ENCODE results near the gene CTNNAL1. TPM values are rescaled to one million over a fixed set of nuclear protein-coding genes. Genes with fewer than 3 reads are reported as not detected.

CTNNAL1 gene
- total RNA-seq, 1 experiment from 2014 or later: 72.0 TPM

DNA sequence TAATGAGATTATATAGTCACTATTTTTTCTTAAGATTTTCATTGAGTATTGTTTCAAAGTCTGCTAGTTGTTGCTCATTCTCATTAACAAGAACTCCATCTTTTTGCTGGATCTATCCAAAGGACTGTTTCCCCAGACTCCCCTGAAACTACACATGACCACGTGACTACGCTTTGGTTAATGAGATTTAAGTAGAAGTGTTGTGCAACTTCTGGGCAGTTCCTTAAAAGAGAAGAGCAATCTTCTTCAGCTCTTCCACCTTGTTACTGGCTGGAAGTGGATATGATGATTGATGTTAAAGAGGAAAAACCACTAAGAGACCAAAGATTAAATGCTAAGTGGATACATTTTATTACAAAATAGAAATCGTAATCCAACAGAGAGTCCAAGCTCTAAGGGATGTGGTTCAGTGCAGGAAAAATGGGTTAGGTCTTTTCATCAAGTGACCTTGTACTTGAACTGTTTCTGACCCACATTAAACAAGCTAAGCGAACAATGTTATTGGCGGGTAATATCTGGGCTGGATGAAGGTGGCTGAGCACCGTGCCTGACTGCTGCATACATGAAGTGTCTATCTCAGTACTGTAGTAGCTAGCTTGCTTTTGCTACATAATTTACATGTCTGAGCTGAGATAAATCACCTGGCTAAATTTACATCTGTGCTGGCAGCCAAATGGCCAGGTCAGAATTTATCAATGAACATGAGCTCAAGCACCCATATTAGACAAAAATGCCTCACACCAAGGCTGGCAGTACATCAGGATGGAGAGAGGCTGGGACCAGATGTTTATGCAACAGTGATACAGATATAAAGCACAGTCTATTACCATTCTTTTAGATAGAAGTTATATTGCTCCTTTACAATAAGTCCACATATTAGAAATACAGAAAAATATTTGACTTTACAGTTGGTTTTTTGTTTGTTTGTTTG lies 7.5 kb upstream of the CTNNAL1 start:
- Histone ChIP-seq H3K27ac (ENCODE audit: low read depth, low read length, poor library complexity, severe bottlenecking) (no peak overlapping the region), H3K27me3 (replicated peaks; ENCODE audit: insufficient read depth, low read depth, low read length, poor library complexity) (no peaks in the 10 kb centered on the region), H3K9me3 (ENCODE audit: low read depth, low read length, poor library complexity, severe bottlenecking) (no peaks in the 10 kb centered on the region), H3K36me3 (ENCODE audit: insufficient read depth, low read length, poor library complexity, severe bottlenecking) (peaks cover 11% of the 10 kb centered on the region), H3K4me1 (ENCODE audit: insufficient read depth, low read length, poor library complexity, severe bottlenecking) (peaks cover 20% of the 10 kb centered on the region), H3K4me3 (ENCODE audit: low read depth, low read length, poor library complexity, severe bottlenecking) (no peak overlapping the region)
- TF ChIP-seq, protein P1, sequence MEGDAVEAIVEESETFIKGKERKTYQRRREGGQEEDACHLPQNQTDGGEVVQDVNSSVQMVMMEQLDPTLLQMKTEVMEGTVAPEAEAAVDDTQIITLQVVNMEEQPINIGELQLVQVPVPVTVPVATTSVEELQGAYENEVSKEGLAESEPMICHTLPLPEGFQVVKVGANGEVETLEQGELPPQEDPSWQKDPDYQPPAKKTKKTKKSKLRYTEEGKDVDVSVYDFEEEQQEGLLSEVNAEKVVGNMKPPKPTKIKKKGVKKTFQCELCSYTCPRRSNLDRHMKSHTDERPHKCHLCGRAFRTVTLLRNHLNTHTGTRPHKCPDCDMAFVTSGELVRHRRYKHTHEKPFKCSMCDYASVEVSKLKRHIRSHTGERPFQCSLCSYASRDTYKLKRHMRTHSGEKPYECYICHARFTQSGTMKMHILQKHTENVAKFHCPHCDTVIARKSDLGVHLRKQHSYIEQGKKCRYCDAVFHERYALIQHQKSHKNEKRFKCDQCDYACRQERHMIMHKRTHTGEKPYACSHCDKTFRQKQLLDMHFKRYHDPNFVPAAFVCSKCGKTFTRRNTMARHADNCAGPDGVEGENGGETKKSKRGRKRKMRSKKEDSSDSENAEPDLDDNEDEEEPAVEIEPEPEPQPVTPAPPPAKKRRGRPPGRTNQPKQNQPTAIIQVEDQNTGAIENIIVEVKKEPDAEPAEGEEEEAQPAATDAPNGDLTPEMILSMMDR (conservative IDR thresholded peaks at IDR 0.05; ENCODE audit: low read depth, low read length): no peak
- TF ChIP-seq EZH2 (IDR thresholded peaks at IDR 0.05; ENCODE audit: borderline replicate concordance, low read depth, low read length, poor library complexity, severe bottlenecking): no peak
- intact Hi-C loops (cut with micrococcal nuclease; ENCODE audit: unreplicated experiment): no loop called here
- ChIA-PET POLR2A (ENCODE audit: low non-redundant PET) (no interaction called here), CTCF (no interaction called here)
- DNase-seq (ENCODE audit: low spot score): peak; percentile 62
- no TSS peak for BruUV-seq (replicated peaks)

DNA sequence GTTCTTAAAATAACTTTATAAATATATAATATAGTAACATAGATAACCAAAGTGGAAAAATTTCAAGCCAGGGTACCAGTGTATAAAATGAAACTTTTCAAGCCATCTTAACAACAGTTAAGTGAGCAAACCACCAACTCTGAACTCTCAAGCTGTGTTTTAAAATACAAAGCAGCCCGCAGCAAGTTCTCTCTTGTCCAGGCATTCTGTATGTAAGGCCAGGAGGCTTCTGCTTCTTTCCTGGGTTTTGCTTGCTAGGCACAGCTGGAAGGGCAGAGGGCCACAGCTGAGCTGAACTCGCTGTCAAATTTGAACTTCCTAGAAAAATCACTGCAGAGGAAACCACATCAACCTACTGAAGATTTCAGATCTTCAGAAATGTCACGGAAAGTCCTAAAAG lies 6.8 kb upstream of the CTNNAL1 start:
- CTCF ChIA-PET: no interaction called here
- no peak for DNase-seq (ENCODE audit: low spot score)
- BruUV-seq (replicated peaks): no TSS peak
- Histone ChIP-seq H3K4me1 (ENCODE audit: insufficient read depth, low read length, poor library complexity, severe bottlenecking) (peaks cover 20% of the 10 kb centered on the region), H3K27me3 (replicated peaks; ENCODE audit: insufficient read depth, low read depth, low read length, poor library complexity) (no peaks in the 10 kb centered on the region), H3K27ac (ENCODE audit: low read depth, low read length, poor library complexity, severe bottlenecking) (no peak overlapping the region), H3K9me3 (ENCODE audit: low read depth, low read length, poor library complexity, severe bottlenecking) (no peaks in the 10 kb centered on the region), H3K4me3 (ENCODE audit: low read depth, low read length, poor library complexity, severe bottlenecking) (no peak overlapping the region), H3K36me3 (ENCODE audit: insufficient read depth, low read length, poor library complexity, severe bottlenecking) (peaks cover 11% of the 10 kb centered on the region)
- intact Hi-C loops (cut with micrococcal nuclease; ENCODE audit: unreplicated experiment): no loop called here
- TF ChIP-seq, protein P1 (conservative IDR thresholded peaks at IDR 0.05; ENCODE audit: low read depth, low read length): no peak
- no peak for TF ChIP-seq EZH2 (IDR thresholded peaks at IDR 0.05; ENCODE audit: borderline replicate concordance, low read depth, low read length, poor library complexity, severe bottlenecking)
- POLR2A ChIA-PET (ENCODE audit: low non-redundant PET): no interaction called here

GRCh38 chr9:109019420-109019819 lies 6.1 kb upstream of the CTNNAL1 start:
- H3K4me3 ChIP-seq (ENCODE audit: low read depth, low read length, poor library complexity, severe bottlenecking): no peak overlapping the region
- H3K36me3 ChIP-seq (ENCODE audit: insufficient read depth, low read length, poor library complexity, severe bottlenecking): peaks cover 11% of the 10 kb centered on the region
- no peaks in the 10 kb centered on the region for H3K27me3 ChIP-seq (replicated peaks; ENCODE audit: insufficient read depth, low read depth, low read length, poor library complexity)
- no peak for TF ChIP-seq EZH2 (IDR thresholded peaks at IDR 0.05; ENCODE audit: borderline replicate concordance, low read depth, low read length, poor library complexity, severe bottlenecking)
- TF ChIP-seq, protein P1 (conservative IDR thresholded peaks at IDR 0.05; ENCODE audit: low read depth, low read length): no peak
- no peaks in the 10 kb centered on the region for H3K9me3 ChIP-seq (ENCODE audit: low read depth, low read length, poor library complexity, severe bottlenecking)
- intact Hi-C loops (cut with micrococcal nuclease; ENCODE audit: unreplicated experiment): no loop called here
- ChIA-PET CTCF (no interaction called here), POLR2A (ENCODE audit: low non-redundant PET) (no interaction called here)
- DNase-seq (ENCODE audit: low spot score): no peak
- H3K4me1 ChIP-seq (ENCODE audit: insufficient read depth, low read length, poor library complexity, severe bottlenecking): peaks cover 25% of the 10 kb centered on the region
- TSS peak; percentile 11 for BruUV-seq (replicated peaks)
- H3K27ac ChIP-seq (ENCODE audit: low read depth, low read length, poor library complexity, severe bottlenecking): no peak overlapping the region

Data from A673 (cell line).